GM12878 (cell line): ENCODE measurements around the gene COG4. TPM values are rescaled to one million over a fixed set of nuclear protein-coding genes. Genes with fewer than 3 reads are reported as not detected.

Source experiments
- ATF7 ChIP-seq: fragments of 450-650 bp; IDR thresholded peaks from 2 replicates; pipeline ENCODE4 v1.6.1; 2016; ENCODE audit warnings: low read depth, mild to moderate bottlenecking
- IKZF1 ChIP-seq: fragments of 450-650 bp; conservative IDR thresholded peaks from 2 replicates; pipeline ENCODE4 v1.6.1; 2017; ENCODE audit warnings: antibody characterized with exemption, mild to moderate bottlenecking
- NFXL1 ChIP-seq: fragments of 450-650 bp; IDR thresholded peaks from 2 replicates; pipeline ENCODE4 v1.6.1; 2017; ENCODE audit warnings: antibody characterized with exemption, mild to moderate bottlenecking, borderline replicate concordance
- SUPT20H ChIP-seq: IDR thresholded peaks from 2 replicates; pipeline ENCODE4 v1.6.1; 2011; ENCODE audit warnings: low read depth, mild to moderate bottlenecking, low read length, moderate library complexity, borderline replicate concordance; ENCODE audit not compliant: control insufficient read depth
- TBL1XR1 ChIP-seq: IDR thresholded peaks from 2 replicates; pipeline ENCODE4 v1.6.1; 2012; ENCODE audit warnings: low read depth, low read length, improper control_type of control experiment
- ZNF207 ChIP-seq: fragments of 450-650 bp; IDR thresholded peaks from 2 replicates; pipeline ENCODE4 v1.6.1; 2014; ENCODE audit warnings: antibody characterized with exemption, mild to moderate bottlenecking, borderline replicate concordance
- polyA plus RNA-seq, 11 experiments: library from polyadenylated mRNA; depleted of rRNA in 4 of 11; unstranded in 6 of 11; stranded (reverse) in 5 of 11; fragments of >200 nt; fragmentation: Nextera tagmentation in 4 of 11; fragmentation: Illumina TruSeq in 1 of 11; extraction: Ambion mirVana in 4 of 11; extraction: Trizol in 1 of 11; gene quantifications; 1 replicate in 1 of 11; 2 replicates in 10 of 11; pipeline versions ENCODE4 v1.2.1 to v1.2.3, GENCODE V29; 2011 to 2016; ENCODE audit warnings: inconsistent platforms in 2 of 11, missing spikeins in 2 of 11, low read depth in 1 of 11
- total RNA-seq, 4 experiments: library from RNA; depleted of rRNA in 3 of 4; stranded (reverse); fragments of >200 nt in 3 of 4; fragmentation: Illumina TruSeq in 1 of 4; extraction: Trizol in 1 of 4; gene quantifications; 2 replicates each; pipeline versions ENCODE4 v1.2.1 to v1.2.3, GENCODE V29; 2013 to 2021
- TF ChIP-seq, protein P1 (sequence below): IDR thresholded peaks from 2 replicates; pipeline ENCODE4 v1.6.1; 2012; ENCODE audit warnings: low read depth, low read length, improper control_type of control experiment
- TF ChIP-seq, protein P2 (sequence below): IDR thresholded peaks from 2 replicates; pipeline ENCODE4 v1.6.1; 2012; ENCODE audit warnings: low read depth, low read length, improper control_type of control experiment
- TF ChIP-seq, protein P3 (sequence below): fragments of 450-650 bp; IDR thresholded peaks from 2 replicates; pipeline ENCODE4 v1.6.1; 2017; ENCODE audit warnings: low read depth, mild to moderate bottlenecking, moderate library complexity

Gene COG4
- total and polyA plus RNA-seq, 10 of the 15 experiments (the other 5 are each of a cell fraction or from before 2014, with no cell fraction given) = 7.0 to 57.7 (median 33.0) TPM

DNA sequence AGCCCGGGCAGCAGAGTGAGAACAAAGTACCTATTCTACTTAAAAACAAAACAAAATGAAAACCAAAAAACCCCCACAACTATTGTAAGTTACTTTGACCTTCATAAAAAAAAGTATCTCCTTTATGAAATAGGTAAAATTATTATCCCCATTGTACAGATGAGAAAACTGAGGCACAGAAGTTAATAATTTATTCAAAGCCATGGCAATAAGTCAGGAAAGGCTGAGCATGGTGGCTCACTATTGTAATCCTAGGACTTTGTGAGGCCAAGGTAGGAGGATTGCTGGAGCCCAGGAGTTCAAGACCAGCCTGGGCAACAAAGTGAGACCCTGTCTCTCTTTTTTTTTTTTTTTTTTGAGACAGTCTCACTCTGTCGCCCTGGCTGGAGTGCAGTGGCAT lies 38.5 kb downstream of the COG4 start (continued):
- TF ChIP-seq, protein P1, sequence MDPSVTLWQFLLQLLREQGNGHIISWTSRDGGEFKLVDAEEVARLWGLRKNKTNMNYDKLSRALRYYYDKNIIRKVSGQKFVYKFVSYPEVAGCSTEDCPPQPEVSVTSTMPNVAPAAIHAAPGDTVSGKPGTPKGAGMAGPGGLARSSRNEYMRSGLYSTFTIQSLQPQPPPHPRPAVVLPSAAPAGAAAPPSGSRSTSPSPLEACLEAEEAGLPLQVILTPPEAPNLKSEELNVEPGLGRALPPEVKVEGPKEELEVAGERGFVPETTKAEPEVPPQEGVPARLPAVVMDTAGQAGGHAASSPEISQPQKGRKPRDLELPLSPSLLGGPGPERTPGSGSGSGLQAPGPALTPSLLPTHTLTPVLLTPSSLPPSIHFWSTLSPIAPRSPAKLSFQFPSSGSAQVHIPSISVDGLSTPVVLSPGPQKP = no peak
- TF ChIP-seq SUPT20H (no peak), ZNF207 (no peak), TBL1XR1 (no peak), NFXL1 (no peak), ATF7 (no peak), IKZF1 (no peak)
- TF ChIP-seq, protein P2, sequence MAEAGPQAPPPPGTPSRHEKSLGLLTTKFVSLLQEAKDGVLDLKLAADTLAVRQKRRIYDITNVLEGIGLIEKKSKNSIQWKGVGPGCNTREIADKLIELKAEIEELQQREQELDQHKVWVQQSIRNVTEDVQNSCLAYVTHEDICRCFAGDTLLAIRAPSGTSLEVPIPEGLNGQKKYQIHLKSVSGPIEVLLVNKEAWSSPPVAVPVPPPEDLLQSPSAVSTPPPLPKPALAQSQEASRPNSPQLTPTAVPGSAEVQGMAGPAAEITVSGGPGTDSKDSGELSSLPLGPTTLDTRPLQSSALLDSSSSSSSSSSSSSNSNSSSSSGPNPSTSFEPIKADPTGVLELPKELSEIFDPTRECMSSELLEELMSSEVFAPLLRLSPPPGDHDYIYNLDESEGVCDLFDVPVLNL = no peak
- TF ChIP-seq, protein P3, sequence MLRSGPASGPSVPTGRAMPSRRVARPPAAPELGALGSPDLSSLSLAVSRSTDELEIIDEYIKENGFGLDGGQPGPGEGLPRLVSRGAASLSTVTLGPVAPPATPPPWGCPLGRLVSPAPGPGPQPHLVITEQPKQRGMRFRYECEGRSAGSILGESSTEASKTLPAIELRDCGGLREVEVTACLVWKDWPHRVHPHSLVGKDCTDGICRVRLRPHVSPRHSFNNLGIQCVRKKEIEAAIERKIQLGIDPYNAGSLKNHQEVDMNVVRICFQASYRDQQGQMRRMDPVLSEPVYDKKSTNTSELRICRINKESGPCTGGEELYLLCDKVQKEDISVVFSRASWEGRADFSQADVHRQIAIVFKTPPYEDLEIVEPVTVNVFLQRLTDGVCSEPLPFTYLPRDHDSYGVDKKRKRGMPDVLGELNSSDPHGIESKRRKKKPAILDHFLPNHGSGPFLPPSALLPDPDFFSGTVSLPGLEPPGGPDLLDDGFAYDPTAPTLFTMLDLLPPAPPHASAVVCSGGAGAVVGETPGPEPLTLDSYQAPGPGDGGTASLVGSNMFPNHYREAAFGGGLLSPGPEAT = no peak
